GM15510 (cell line): ENCODE results near the gene NFXL1.

Experiments used
- POLR2A ChIP-seq: IDR thresholded peaks from 3 replicates; pipeline ENCODE4 v1.6.1; 2011; ENCODE audit warnings: borderline replicate concordance; ENCODE audit not compliant: insufficient read length; ENCODE audit errors: extremely low read depth

The NFXL1 gene

DNA sequence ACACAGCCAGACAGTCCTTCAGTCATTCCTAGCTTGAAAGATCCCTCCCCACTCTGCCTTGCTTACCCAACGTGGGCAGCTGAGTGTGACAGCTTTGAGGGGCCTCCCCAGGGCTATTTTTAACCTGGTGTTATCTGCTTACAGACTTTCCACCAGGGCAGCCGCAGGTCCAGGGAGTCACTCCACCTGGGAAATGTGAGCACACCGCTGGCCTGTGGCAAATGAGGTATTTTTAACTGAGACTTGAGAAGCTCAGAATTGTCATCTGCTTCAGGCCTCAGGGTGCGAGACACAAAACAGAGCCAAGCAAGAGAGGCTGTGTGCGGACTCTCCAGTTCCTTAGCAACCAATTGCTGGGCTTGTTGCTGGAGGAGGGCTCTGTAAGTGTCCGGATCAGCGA, 89.5 kb downstream of the NFXL1 start:
- no peak for TF ChIP-seq POLR2A

DNA sequence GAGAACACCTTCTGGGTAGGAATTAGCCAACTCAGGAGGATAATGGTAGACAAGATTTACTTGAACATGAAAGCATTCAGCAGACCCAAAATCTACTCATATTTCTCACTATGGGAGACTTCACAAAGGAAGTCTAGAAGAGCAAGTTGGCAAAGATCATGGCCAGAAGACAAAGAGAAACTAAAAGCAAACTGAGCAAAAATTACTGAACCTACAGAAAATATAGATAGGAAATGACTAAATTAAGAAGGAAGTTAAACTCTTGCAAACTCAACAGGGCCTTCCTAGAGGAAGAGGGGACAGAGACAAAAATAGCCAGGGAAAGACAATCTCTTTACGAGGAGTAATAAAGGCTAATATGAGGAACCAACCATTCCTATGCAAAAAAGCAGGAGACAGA, 95.2 kb downstream of the NFXL1 start:
- no peak for TF ChIP-seq POLR2A

DNA sequence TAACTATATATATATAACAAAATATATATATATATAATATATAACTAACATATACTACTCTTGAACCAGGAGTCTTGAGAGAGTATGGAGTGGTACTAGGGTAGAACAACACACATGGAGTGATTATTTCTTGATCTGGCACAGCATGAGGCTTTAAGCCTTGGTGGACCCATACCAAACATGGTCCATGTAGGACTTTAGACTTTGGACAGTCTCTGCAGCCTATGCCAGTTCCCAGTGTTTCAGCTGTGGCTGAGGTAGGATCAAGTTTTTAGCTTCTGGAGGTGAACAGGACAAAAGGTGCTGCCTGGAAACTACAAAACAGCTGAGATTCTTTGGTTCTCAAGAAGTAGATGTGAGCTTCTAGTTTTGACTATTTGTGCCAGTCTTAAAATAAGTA, 97.1 kb downstream of the NFXL1 start:
- TF ChIP-seq POLR2A, result no peak

DNA sequence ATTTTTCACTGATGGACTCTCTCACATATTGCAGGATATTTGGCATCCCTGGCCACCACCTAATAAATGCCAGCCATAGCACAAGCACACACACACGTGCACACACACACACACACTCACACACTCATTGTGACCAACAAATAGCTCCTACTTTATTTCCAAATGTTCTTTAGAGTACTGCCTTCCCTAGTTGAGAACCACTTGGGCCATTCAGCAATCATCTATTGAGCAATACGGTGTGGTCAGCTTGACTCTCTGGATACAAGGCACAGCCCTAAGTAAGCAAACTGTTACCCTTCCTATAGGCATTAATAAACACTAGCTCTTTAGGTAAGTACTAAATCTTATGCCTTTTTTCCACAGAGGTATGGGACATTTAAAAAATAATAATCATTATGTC, 97.6 kb downstream of the NFXL1 start:
- no peak for TF ChIP-seq POLR2A

DNA sequence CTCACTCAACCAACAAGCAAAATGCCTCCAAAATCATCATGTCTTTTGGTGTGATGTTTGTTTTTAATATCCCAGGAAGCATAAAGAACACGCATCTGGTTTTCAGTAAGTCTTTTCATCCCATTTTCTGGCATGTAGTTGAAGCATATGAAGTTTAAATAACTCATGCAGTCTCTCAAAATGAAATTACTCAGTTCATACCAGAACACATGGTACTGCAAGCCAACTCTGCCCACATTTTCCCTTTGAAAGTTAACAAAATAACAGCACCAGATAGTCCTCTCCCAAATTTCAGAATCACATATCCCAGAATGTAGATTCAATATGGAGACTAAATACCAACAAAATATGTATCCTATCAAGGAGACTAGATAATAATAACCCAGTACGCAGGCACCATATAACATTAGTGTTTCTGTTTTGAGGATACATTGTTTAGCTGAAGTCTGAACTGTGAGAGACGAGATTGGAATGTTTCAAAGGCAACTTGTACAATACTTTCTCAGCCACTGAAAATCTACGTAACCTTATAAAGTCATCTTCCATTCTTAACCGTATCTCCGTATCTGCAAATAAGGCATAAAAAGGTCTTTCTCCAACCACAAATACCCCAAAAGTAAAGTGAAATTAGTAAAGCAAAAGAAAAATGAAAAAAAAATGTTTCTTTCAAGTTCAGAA, 99.6 kb downstream of the NFXL1 start:
- TF ChIP-seq POLR2A, result no peak

DNA sequence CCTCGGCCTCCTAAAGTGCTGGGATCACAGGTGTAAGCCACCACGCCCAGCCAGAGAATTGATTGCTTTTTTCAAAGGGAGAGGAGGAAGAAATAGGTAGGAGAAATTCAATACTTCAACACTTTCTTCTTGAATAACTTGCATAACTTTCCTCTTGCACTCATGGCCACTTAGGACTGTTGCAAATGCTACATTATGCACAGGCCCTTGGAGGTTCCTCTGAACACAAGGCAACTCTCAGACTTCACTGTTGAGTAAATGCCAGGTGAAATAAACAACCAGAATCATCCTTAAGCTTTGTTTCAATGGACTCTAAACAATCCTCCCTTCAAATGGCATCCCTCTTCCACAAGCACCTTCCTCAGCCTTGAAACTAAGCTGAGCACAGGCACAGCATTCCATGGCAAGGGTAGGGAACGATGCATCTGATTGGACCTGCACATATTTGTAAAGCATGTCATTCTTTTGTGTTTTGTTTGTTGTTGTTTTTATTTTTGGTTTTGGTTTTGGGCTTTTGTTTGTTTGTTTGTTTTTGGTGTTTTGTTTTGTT, 104.7 kb downstream of the NFXL1 start:
- TF ChIP-seq POLR2A, result no peak

DNA sequence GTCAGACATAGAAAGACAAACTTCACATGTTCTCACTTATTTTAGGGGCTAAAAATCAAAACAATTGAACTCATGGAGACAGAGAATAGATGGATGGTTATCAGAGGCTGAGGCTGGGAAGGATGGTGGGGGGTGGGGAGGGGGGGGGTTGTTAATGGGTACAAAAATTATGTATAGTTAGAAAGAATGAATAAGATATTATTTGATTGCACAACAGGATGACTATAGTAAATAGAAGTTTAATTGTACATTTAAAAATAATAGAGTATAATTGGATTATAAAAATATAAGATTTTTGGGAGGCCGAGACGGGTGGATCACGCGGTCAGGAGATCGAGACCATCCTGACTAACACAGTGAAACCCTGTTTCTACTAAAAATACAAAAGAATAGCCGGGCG, 109.8 kb downstream of the NFXL1 start:
- TF ChIP-seq POLR2A, result no peak

DNA sequence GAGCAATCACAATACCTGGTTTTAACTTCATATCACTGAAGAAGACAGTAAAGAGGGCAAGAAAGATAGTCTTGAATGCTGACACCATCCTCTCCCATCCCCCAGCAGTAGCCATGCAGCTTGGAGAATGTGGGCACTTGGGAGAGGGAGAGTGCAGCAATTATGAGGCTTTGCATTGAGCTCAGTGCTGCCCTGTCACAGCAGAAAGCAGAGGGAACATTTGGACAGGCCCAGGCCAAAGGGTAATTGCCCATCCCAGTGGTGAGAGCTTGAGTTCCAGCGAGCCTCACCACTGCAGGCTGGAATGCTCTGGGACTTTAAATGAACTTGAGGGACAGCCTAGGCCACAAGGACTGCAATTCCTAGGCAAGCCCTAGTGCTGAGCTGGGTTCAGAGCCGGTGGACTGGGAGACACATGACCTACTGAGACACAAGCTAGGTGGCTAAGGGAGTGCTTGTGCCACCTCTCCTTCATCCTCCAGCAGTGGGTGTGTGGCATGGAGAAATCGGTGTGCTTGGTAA, 112.8 kb downstream of the NFXL1 start:
- TF ChIP-seq POLR2A, result no peak

DNA sequence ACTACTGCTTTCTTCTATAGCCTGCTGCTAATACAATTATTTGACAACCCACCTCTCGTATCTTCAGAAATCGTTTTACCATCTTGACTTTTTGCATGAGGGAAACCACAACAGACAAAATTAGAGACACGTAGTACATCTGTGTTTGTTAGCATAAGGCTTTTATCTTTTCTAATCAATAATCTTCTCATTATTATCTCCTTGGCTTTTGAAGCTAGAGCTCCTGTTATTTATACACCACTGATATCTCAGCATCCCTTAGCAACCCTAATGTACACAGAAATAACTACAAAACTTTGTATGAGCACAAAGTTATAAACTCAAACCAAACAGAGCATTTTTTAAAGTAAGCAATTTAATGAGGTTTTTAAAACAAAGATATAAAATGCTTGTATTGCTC, 116.2 kb downstream of the NFXL1 start:
- no peak for TF ChIP-seq POLR2A
